Suprapubic skin (tissue), 4 donors: ENCODE data around the gene ONECUT3. TPM values are rescaled to one million over a fixed set of nuclear protein-coding genes. Genes with fewer than 3 reads are reported as not detected.

Source experiments
- DNase-seq, 2 donors: peaks; one replicate each; pipeline ENCODE4 v3.0.0-alpha.2; 2019; ENCODE audit warnings: low spot score in 2 of 2
- H3K27ac ChIP-seq: fragments of 200-600 bp; sonication (generic); one replicate; pipeline ENCODE4 v1.5.1; 2019
- H3K27me3 ChIP-seq: fragments of 200-600 bp; sonication (generic); one replicate; pipeline ENCODE4 v1.5.1; 2019
- H3K36me3 ChIP-seq: fragments of 200-600 bp; sonication (generic); one replicate; pipeline ENCODE4 v1.5.1; 2019
- H3K4me1 ChIP-seq: fragments of 200-600 bp; sonication (generic); one replicate; pipeline ENCODE4 v1.5.1; 2019
- H3K4me3 ChIP-seq: fragments of 200-600 bp; sonication (generic); one replicate; pipeline ENCODE4 v1.5.1; 2019; ENCODE audit warnings: mild to moderate bottlenecking
- H3K9me3 ChIP-seq: fragments of 200-600 bp; sonication (generic); one replicate; pipeline ENCODE4 v1.5.1; 2019
- CTCF ChIP-seq, 2 donors: fragments of 200-600 bp in 1 of 2; fragments of 450-650 bp in 1 of 2; sonication (generic) in 1 of 2; IDR thresholded peaks; one replicate each; pipeline ENCODE4 v1.5.1; 2016 to 2019; ENCODE audit warnings: antibody characterized with exemption in 2 of 2, mild to moderate bottlenecking in 1 of 2, moderate library complexity in 1 of 2
- EP300 ChIP-seq: sonication (generic); formaldehyde crosslinking; IDR thresholded peaks from one replicate; pipeline ENCODE4 v1.6.1; 2017; ENCODE audit warnings: antibody characterized with exemption
- POLR2A ChIP-seq, 2 donors: fragments of 450-650 bp; IDR thresholded peaks; one replicate each; pipeline ENCODE4 v1.6.1; 2017; ENCODE audit warnings: antibody characterized with exemption in 2 of 2, mild to moderate bottlenecking in 2 of 2, moderate library complexity in 2 of 2
- POLR2AphosphoS5 ChIP-seq, 3 donors: sonication (generic); formaldehyde crosslinking; IDR thresholded peaks; one replicate each; pipeline ENCODE4 v1.6.1; 2017; ENCODE audit warnings: antibody characterized with exemption in 3 of 3
- WGBS: methylation state at CpG from one replicate; pipeline ENCODE4 v1.1.5; 2018; 5-methylcytosine and 5-hydroxymethylcytosine counted together
- total RNA-seq, 4 donors: library from RNA; depleted of rRNA; stranded (reverse); fragments of >200 nt; gene quantifications; one replicate each; pipeline ENCODE4 v1.1.0, GENCODE V29; 2016

The ONECUT3 gene
- total RNA-seq, 4 donors from 2014 or later, result not detected

GRCh38 chr19:1768918-1769644 is 15.8 kb downstream of the ONECUT3 start:
- Histone ChIP-seq H3K9me3 (peaks cover 5% of the 10 kb centered on the region), H3K27ac (no peak overlapping the region), H3K4me3 (no peak overlapping the region), H3K27me3 (peaks cover 92% of the 10 kb centered on the region), H3K36me3 (no peaks in the 10 kb centered on the region), H3K4me1 (peaks cover 7% of the 10 kb centered on the region)
- 82% methylated on average over 8 of the region's 9 CpGs for WGBS
- TF ChIP-seq EP300, result no peak
- TF ChIP-seq POLR2A (IDR thresholded peaks at IDR 0.05), result no peak
- TF ChIP-seq CTCF (IDR thresholded peaks at IDR 0.05), result no peak
- no peak for TF ChIP-seq POLR2AphosphoS5 (IDR thresholded peaks at IDR 0.05)
- DNase-seq, result no peak

GRCh38 chr19:1769645-1769985 is 16.3 kb downstream of the ONECUT3 start:
- no peak overlapping the region for H3K4me3 ChIP-seq
- peaks cover 92% of the 10 kb centered on the region for H3K27me3 ChIP-seq
- H3K27ac ChIP-seq, result no peak overlapping the region
- H3K4me1 ChIP-seq, result peaks cover 12% of the 10 kb centered on the region
- peaks cover 5% of the 10 kb centered on the region for H3K9me3 ChIP-seq
- no peaks in the 10 kb centered on the region for H3K36me3 ChIP-seq
- DNase-seq, result no peak
- TF ChIP-seq EP300, result no peak
- no peak for TF ChIP-seq POLR2A (IDR thresholded peaks at IDR 0.05)
- no peak for TF ChIP-seq POLR2AphosphoS5 (IDR thresholded peaks at IDR 0.05)
- no peak for TF ChIP-seq CTCF (IDR thresholded peaks at IDR 0.05)
- 9% methylated on average over 10 of the region's 12 CpGs for WGBS

- H3K9me3 ChIP-seq, result peaks cover 8% of the 10 kb centered on the region
- peaks cover 23% of the 10 kb centered on the region for H3K4me1 ChIP-seq
- no peak overlapping the region for H3K27ac ChIP-seq
- H3K4me3 ChIP-seq, result no peak overlapping the region
- no peak for DNase-seq
- WGBS, result 95% methylated on average over 4 of the region's 4 CpGs
- TF ChIP-seq POLR2A (IDR thresholded peaks at IDR 0.05) (no peak), CTCF (IDR thresholded peaks at IDR 0.05) (no peak), POLR2AphosphoS5 (IDR thresholded peaks at IDR 0.05) (no peak), EP300 (no peak)
- no peaks in the 10 kb centered on the region for H3K36me3 ChIP-seq
- H3K27me3 ChIP-seq, result peaks cover 92% of the 10 kb centered on the region
These were observed 17.7 kb downstream of the ONECUT3 start for GRCh38 chr19:1770866-1771576.

GRCh38 chr19:1773184-1773583 is 19.9 kb downstream of the ONECUT3 start:
- peaks cover 90% of the 10 kb centered on the region for H3K27me3 ChIP-seq
- H3K27ac ChIP-seq, result no peak overlapping the region
- H3K4me3 ChIP-seq, result no peak overlapping the region
- 32% methylated on average over 8 of the region's 8 CpGs for WGBS
- H3K9me3 ChIP-seq, result peaks cover 8% of the 10 kb centered on the region
- DNase-seq, result no peak
- TF ChIP-seq EP300 (no peak), POLR2AphosphoS5 (IDR thresholded peaks at IDR 0.05) (no peak), CTCF (IDR thresholded peaks at IDR 0.05) (no peak), POLR2A (IDR thresholded peaks at IDR 0.05) (no peak)
- H3K36me3 ChIP-seq, result no peaks in the 10 kb centered on the region
- peaks cover 30% of the 10 kb centered on the region for H3K4me1 ChIP-seq

- Histone ChIP-seq H3K27ac (no peak overlapping the region), H3K27me3 (peaks cover 90% of the 10 kb centered on the region), H3K4me1 (peaks cover 30% of the 10 kb centered on the region), H3K9me3 (peaks cover 8% of the 10 kb centered on the region), H3K4me3 (no peak overlapping the region), H3K36me3 (no peaks in the 10 kb centered on the region)
- TF ChIP-seq POLR2A (IDR thresholded peaks at IDR 0.05) (no peak), POLR2AphosphoS5 (IDR thresholded peaks at IDR 0.05) (no peak), EP300 (no peak), CTCF (IDR thresholded peaks at IDR 0.05) (peak in 1 of 2 donors; percentile 62)
- WGBS, result 21% methylated on average over 22 of the region's 59 CpGs
- DNase-seq, result no peak
These were observed 21.9 kb downstream of the ONECUT3 start for GRCh38 chr19:1774989-1775772.
